ENCODE results near the gene FBXW2. TPM values are rescaled to one million over a fixed set of nuclear protein-coding genes. Genes with fewer than 3 reads are reported as not detected.

FBXW2 gene, protein sequence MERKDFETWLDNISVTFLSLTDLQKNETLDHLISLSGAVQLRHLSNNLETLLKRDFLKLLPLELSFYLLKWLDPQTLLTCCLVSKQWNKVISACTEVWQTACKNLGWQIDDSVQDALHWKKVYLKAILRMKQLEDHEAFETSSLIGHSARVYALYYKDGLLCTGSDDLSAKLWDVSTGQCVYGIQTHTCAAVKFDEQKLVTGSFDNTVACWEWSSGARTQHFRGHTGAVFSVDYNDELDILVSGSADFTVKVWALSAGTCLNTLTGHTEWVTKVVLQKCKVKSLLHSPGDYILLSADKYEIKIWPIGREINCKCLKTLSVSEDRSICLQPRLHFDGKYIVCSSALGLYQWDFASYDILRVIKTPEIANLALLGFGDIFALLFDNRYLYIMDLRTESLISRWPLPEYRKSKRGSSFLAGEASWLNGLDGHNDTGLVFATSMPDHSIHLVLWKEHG
- total RNA-seq: 10 to 100 TPM; 34.7 to 47.6 TPM
- polyA plus RNA-seq (ENCODE audit: insufficient read length in 2 of 2): 10 to 100 TPM; 48.4 to 50.0 TPM
- long read RNA-seq, donor 1, full-length matches to known transcripts: 2 of 17 reads
- long read RNA-seq, donor 1, partial matches to known transcripts: 15 of 17 reads
- long read RNA-seq, donor 1, other reads (novel, unspliced or antisense): 0 of 17 reads
- long read RNA-seq, donor 2: 0 reads
- long read RNA-seq, donor 3: 0 reads
- long read RNA-seq, donor 4: 0 reads

DNA sequence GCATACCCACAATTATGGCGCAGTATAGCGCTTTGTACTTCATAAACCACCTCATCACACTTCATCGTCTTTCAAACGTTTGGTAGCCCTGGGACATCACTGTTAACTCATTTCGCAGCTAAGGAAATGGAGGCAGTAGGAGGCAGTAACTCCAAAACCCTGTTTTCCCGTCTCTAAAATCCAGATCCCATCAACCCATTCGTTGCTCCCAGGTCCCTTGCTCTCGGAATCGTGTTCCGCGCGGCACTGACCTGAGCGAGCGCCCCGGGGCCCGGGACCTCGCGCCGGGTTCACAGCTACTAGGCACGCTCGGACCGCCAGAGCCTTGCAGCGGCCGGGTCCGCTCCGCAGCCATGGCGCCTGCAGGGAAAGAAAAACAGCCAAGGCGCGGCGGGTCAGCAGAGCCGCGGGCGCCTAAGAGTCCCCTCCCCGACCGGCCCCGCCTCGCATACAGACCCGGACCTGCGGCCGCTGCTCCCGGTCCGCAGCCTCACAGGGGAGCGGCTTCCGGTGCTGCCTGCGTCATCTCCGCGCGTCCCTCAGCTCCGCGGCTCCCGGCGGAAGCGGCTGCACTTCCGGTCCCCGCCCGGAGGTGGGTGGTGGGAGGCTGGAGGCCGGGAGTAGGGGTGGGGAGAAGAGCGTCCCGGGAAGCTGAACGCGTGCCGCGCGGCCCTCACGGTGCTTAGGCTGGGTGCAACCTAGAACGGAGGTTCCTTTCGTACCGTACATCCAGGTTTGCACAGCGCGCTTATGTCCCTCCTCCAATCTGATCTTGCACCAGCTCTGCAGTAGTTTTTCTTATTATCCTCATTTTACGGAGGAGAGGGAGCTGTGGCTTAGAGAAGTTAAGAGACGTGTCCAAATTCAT lies at the start of gene FBXW2:
Gene FBXW2 (minus strand): TSS at position 519 of the 868 bp plus-strand sequence. CDS start 5,158 bp downstream, outside the sequence.
- H3K4me3 ChIP-seq (ENCODE audit: low read depth, low read length): peak within 1 kb of the TSS; percentile 93
- no peaks in the 10 kb centered on the region for H3K27me3 ChIP-seq (ENCODE audit: control insufficient read depth, insufficient read depth, low read length)
- under 1% methylated on average over 63 of the region's 72 CpGs for WGBS (ENCODE audit: insufficient coverage)
- peaks cover 5% of the 10 kb centered on the region for H3K4me1 ChIP-seq (ENCODE audit: control insufficient read depth, insufficient read depth, low read length)
- H3K27ac ChIP-seq (ENCODE audit: low read depth, low read length): peak within 1 kb of the TSS; percentile 79
- peak; percentile 75 to 97 (median 84) for DNase-seq (ENCODE audit: low read depth in 4 of 6, low spot score in 6 of 6)
- no peaks in the 10 kb centered on the region for H3K9me3 ChIP-seq (ENCODE audit: control insufficient read depth, insufficient read depth, low read length)
- H3K36me3 ChIP-seq (ENCODE audit: control insufficient read depth, insufficient read depth, low read length): peaks cover 8% of the 10 kb centered on the region

GRCh38 chr9:120841930-120842684 lies 48.9 kb upstream of the FBXW2 start:
- peaks cover 7% of the 10 kb centered on the region for H3K36me3 ChIP-seq (ENCODE audit: control insufficient read depth, insufficient read depth, low read length)
- 26% methylated on average over 17 of the region's 18 CpGs for WGBS (ENCODE audit: insufficient coverage)
- DNase-seq (ENCODE audit: low read depth in 4 of 6, low spot score in 6 of 6): peak in 1 of 6 donors; percentile 21
- H3K27ac ChIP-seq (ENCODE audit: low read depth, low read length): peak overlapping the region; percentile 95
- no peaks in the 10 kb centered on the region for H3K27me3 ChIP-seq (ENCODE audit: control insufficient read depth, insufficient read depth, low read length)
- H3K9me3 ChIP-seq (ENCODE audit: control insufficient read depth, insufficient read depth, low read length): peaks cover 2% of the 10 kb centered on the region
- peak overlapping the region; percentile 91 for H3K4me3 ChIP-seq (ENCODE audit: low read depth, low read length)
- peaks cover 32% of the 10 kb centered on the region for H3K4me1 ChIP-seq (ENCODE audit: control insufficient read depth, insufficient read depth, low read length)

GRCh38 chr9:120839146-120839545 lies 45.9 kb upstream of the FBXW2 start:
- no CpG with 5 or more reads among the region's 2 CpGs for WGBS (ENCODE audit: insufficient coverage)
- H3K4me1 ChIP-seq (ENCODE audit: control insufficient read depth, insufficient read depth, low read length): peaks cover 32% of the 10 kb centered on the region
- DNase-seq (ENCODE audit: low read depth in 4 of 6, low spot score in 6 of 6): no peak
- peaks cover 7% of the 10 kb centered on the region for H3K36me3 ChIP-seq (ENCODE audit: control insufficient read depth, insufficient read depth, low read length)
- no peaks in the 10 kb centered on the region for H3K27me3 ChIP-seq (ENCODE audit: control insufficient read depth, insufficient read depth, low read length)
- no peak overlapping the region for H3K27ac ChIP-seq (ENCODE audit: low read depth, low read length)
- H3K4me3 ChIP-seq (ENCODE audit: low read depth, low read length): no peak overlapping the region
- peaks cover 2% of the 10 kb centered on the region for H3K9me3 ChIP-seq (ENCODE audit: control insufficient read depth, insufficient read depth, low read length)

DNA sequence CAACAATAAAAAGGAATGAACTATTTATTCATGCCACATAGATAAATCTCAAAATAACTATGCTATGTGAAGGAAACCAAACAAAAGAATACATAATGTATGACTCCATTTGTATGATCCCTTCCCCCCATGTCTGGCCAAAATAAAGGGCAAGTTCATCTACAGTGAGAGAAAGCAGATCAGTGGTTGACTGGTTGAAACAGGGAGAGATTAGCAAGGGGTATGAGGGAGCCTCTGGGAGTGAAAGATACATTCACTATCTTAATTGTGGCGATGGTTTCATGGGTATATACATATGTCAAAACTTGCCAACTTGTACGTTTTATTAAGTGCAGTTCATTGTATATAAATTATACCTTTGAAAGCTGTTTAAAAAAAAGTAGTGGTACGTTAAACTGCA lies 44.7 kb upstream of the FBXW2 start:
- H3K9me3 ChIP-seq (ENCODE audit: control insufficient read depth, insufficient read depth, low read length): no peaks in the 10 kb centered on the region
- H3K4me1 ChIP-seq (ENCODE audit: control insufficient read depth, insufficient read depth, low read length): peaks cover 22% of the 10 kb centered on the region
- no peak overlapping the region for H3K27ac ChIP-seq (ENCODE audit: low read depth, low read length)
- H3K27me3 ChIP-seq (ENCODE audit: control insufficient read depth, insufficient read depth, low read length): no peaks in the 10 kb centered on the region
- DNase-seq (ENCODE audit: low read depth in 4 of 6, low spot score in 6 of 6): no peak
- WGBS (ENCODE audit: insufficient coverage): no CpG with 5 or more reads among the region's 3 CpGs
- H3K36me3 ChIP-seq (ENCODE audit: control insufficient read depth, insufficient read depth, low read length): peaks cover 9% of the 10 kb centered on the region
- H3K4me3 ChIP-seq (ENCODE audit: low read depth, low read length): no peak overlapping the region

GRCh38 chr9:120833325-120833724 lies 40.1 kb upstream of the FBXW2 start:
- Histone ChIP-seq H3K4me3 (ENCODE audit: low read depth, low read length) (no peak overlapping the region), H3K36me3 (ENCODE audit: control insufficient read depth, insufficient read depth, low read length) (peaks cover 18% of the 10 kb centered on the region), H3K27me3 (ENCODE audit: control insufficient read depth, insufficient read depth, low read length) (no peaks in the 10 kb centered on the region), H3K27ac (ENCODE audit: low read depth, low read length) (no peak overlapping the region), H3K4me1 (ENCODE audit: control insufficient read depth, insufficient read depth, low read length) (no peaks in the 10 kb centered on the region), H3K9me3 (ENCODE audit: control insufficient read depth, insufficient read depth, low read length) (no peaks in the 10 kb centered on the region)
- DNase-seq (ENCODE audit: low read depth in 4 of 6, low spot score in 6 of 6): no peak
- WGBS (ENCODE audit: insufficient coverage): 100% methylated on average over 3 of the region's 7 CpGs

GRCh38 chr9:120832807-120833206 lies 39.6 kb upstream of the FBXW2 start:
- Histone ChIP-seq H3K9me3 (ENCODE audit: control insufficient read depth, insufficient read depth, low read length) (no peaks in the 10 kb centered on the region), H3K4me1 (ENCODE audit: control insufficient read depth, insufficient read depth, low read length) (no peaks in the 10 kb centered on the region), H3K27me3 (ENCODE audit: control insufficient read depth, insufficient read depth, low read length) (no peaks in the 10 kb centered on the region), H3K4me3 (ENCODE audit: low read depth, low read length) (no peak overlapping the region), H3K36me3 (ENCODE audit: control insufficient read depth, insufficient read depth, low read length) (peaks cover 19% of the 10 kb centered on the region), H3K27ac (ENCODE audit: low read depth, low read length) (no peak overlapping the region)
- DNase-seq (ENCODE audit: low read depth in 4 of 6, low spot score in 6 of 6): no peak

DNA sequence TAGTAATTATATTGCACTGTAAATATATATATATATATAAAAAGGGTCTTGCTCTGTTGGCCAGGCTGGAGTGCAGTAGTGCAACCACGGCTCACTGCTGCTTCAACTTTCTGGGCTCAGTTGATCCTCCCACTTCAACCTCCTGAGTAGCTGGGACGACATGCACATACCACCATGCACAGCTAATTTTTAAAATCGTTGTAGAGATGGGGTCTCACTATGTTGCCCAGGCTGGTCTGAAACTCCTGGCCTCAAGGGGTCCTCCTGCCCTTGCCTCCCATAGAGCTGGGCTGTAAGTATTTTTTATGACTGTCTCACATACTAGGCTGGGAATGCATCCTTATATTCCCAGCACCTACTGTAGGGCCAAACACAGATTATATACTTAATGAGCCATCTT lies 37.6 kb upstream of the FBXW2 start:
- H3K4me3 ChIP-seq (ENCODE audit: low read depth, low read length): no peak overlapping the region
- H3K36me3 ChIP-seq (ENCODE audit: control insufficient read depth, insufficient read depth, low read length): peaks cover 22% of the 10 kb centered on the region
- no peak overlapping the region for H3K27ac ChIP-seq (ENCODE audit: low read depth, low read length)
- H3K9me3 ChIP-seq (ENCODE audit: control insufficient read depth, insufficient read depth, low read length): no peaks in the 10 kb centered on the region
- H3K4me1 ChIP-seq (ENCODE audit: control insufficient read depth, insufficient read depth, low read length): no peaks in the 10 kb centered on the region
- H3K27me3 ChIP-seq (ENCODE audit: control insufficient read depth, insufficient read depth, low read length): no peaks in the 10 kb centered on the region
- no CpG with 5 or more reads among the region's 3 CpGs for WGBS (ENCODE audit: insufficient coverage)
- no peak for DNase-seq (ENCODE audit: low read depth in 4 of 6, low spot score in 6 of 6)

GRCh38 chr9:120830151-120830550 lies 36.9 kb upstream of the FBXW2 start:
- Histone ChIP-seq H3K27ac (ENCODE audit: low read depth, low read length) (no peak overlapping the region), H3K27me3 (ENCODE audit: control insufficient read depth, insufficient read depth, low read length) (no peaks in the 10 kb centered on the region), H3K36me3 (ENCODE audit: control insufficient read depth, insufficient read depth, low read length) (peaks cover 21% of the 10 kb centered on the region), H3K9me3 (ENCODE audit: control insufficient read depth, insufficient read depth, low read length) (no peaks in the 10 kb centered on the region), H3K4me3 (ENCODE audit: low read depth, low read length) (no peak overlapping the region), H3K4me1 (ENCODE audit: control insufficient read depth, insufficient read depth, low read length) (no peaks in the 10 kb centered on the region)
- WGBS (ENCODE audit: insufficient coverage): 100% methylated on average over 1 of the region's 3 CpGs
- DNase-seq (ENCODE audit: low read depth in 4 of 6, low spot score in 6 of 6): no peak

GRCh38 chr9:120829650-120830049 lies 36.4 kb upstream of the FBXW2 start:
- no peaks in the 10 kb centered on the region for H3K4me1 ChIP-seq (ENCODE audit: control insufficient read depth, insufficient read depth, low read length)
- no peak overlapping the region for H3K4me3 ChIP-seq (ENCODE audit: low read depth, low read length)
- no peaks in the 10 kb centered on the region for H3K27me3 ChIP-seq (ENCODE audit: control insufficient read depth, insufficient read depth, low read length)
- 100% methylated on average over 1 of the region's 1 CpG for WGBS (ENCODE audit: insufficient coverage)
- no peaks in the 10 kb centered on the region for H3K9me3 ChIP-seq (ENCODE audit: control insufficient read depth, insufficient read depth, low read length)
- peaks cover 21% of the 10 kb centered on the region for H3K36me3 ChIP-seq (ENCODE audit: control insufficient read depth, insufficient read depth, low read length)
- H3K27ac ChIP-seq (ENCODE audit: low read depth, low read length): no peak overlapping the region
- no peak for DNase-seq (ENCODE audit: low read depth in 4 of 6, low spot score in 6 of 6)

Data from spinal cord (tissue), 10 donors.